HCT116 (cell line): ENCODE data around the gene LRRC75A. TPM values are rescaled to one million over a fixed set of nuclear protein-coding genes. Genes with fewer than 3 reads are reported as not detected.

Experiments used
- ATAC-seq: fragments of 200-7000 bp; cut with Tn5 transposase; 2 replicates; pipeline ENCODE4 v1.9.1; 2020; ENCODE audit warnings: mild to moderate bottlenecking, moderate library complexity
- BruUV-seq: library from RNA; stranded (reverse); fragments of 400-500 nt; replicated peaks from 2 replicates; lab custom pipeline; 2021; lab: Mats Ljungman, UMichigan
- CTCF ChIA-PET: fragments of 300-600 bp; sonication (Branson Sonifier 250); formaldehyde crosslinking; loops from one replicate; lab custom pipeline; 2021; ENCODE audit warnings: antibody characterized with exemption; lab: Charles Lee
- POLR2A ChIA-PET: fragments of 300-600, 350-600 bp; sonication (Branson Sonifier 250); formaldehyde crosslinking; loops from one replicate; lab custom pipeline; 2021; ENCODE audit warnings: antibody characterized with exemption; lab: Charles Lee
- RAD21 ChIA-PET, 2 experiments: fragments of 300-600 bp; sonication (Branson Sonifier 250); formaldehyde crosslinking; loops; one replicate each; lab custom pipeline; 2023; ENCODE audit warnings: low total read pairs in 2 of 2; ENCODE audit not compliant: uncharacterized antibody in 2 of 2, unreplicated experiment in 2 of 2, low non-redundant PET in 1 of 2; lab: Charles Lee
- DNase-seq: peaks from one replicate; pipeline ENCODE4 v3.0.0-alpha.2; 2010; ENCODE audit warnings: low read depth, low spot score
- H2AFZ ChIP-seq: fragments of 200-600 bp; shearing (Covaris generic), sonication (generic); 2 replicates; pipeline ENCODE4 v1.6.1; 2017; ENCODE audit warnings: low read depth, mixed run types, mixed read lengths, antibody characterized with exemption, low read length; ENCODE audit not compliant: poor library complexity, severe bottlenecking
- H3K27ac ChIP-seq: 2 replicates; pipeline ENCODE4 v1.5.1; 2012; ENCODE audit warnings: low read depth, low read length
- H3K27me3 ChIP-seq: fragments of 200-600 bp; sonication (generic); 2 replicates; pipeline ENCODE4 v1.6.1; 2016; ENCODE audit warnings: mixed run types, low read length, mixed read lengths; ENCODE audit not compliant: insufficient read depth
- H3K36me3 ChIP-seq, 2 experiments: fragments of 200-500 bp in 1 of 2; fragments of 200-600 bp in 1 of 2; sonication (Bioruptor generic) in 1 of 2; sonication (generic) in 1 of 2; 2 replicates each; pipeline versions ENCODE4 v1.5.1 to v1.6.1; 2014 to 2016; ENCODE audit warnings: low read length in 2 of 2, inconsistent platforms in 1 of 2, mixed read lengths in 1 of 2, mixed run types in 1 of 2; ENCODE audit not compliant: insufficient read depth in 2 of 2, control insufficient read depth in 1 of 2
- H3K4me1 ChIP-seq, 2 experiments: fragments of 200-600 bp in 1 of 2; sonication (generic) in 1 of 2; 2 replicates each; pipeline versions ENCODE4 v1.5.1 to v1.6.1; 2012 to 2017; ENCODE audit warnings: low read length in 2 of 2, inconsistent platforms in 1 of 2, mild to moderate bottlenecking in 1 of 2, mixed read lengths in 1 of 2, mixed run types in 1 of 2, moderate library complexity in 1 of 2; ENCODE audit not compliant: insufficient read depth in 2 of 2, control insufficient read depth in 1 of 2
- H3K4me2 ChIP-seq: fragments of 200-600 bp; sonication (generic); 2 replicates; pipeline ENCODE4 v1.6.1; 2017; ENCODE audit warnings: mixed run types, low read length, mixed read lengths
- H3K4me3 ChIP-seq, 2 experiments: fragments of 200-600 bp in 1 of 2; sonication (generic) in 1 of 2; replicated peaks in 1 of 2; 2 replicates each; pipeline ENCODE4 v1.5.1; 2011 to 2016; ENCODE audit warnings: low read length in 2 of 2, control low read depth in 1 of 2, low read depth in 1 of 2, mild to moderate bottlenecking in 1 of 2, mixed read lengths in 1 of 2, mixed run types in 1 of 2
- H3K79me2 ChIP-seq: fragments of 200-600 bp; sonication (generic); 2 replicates; pipeline ENCODE4 v1.6.1; 2017; ENCODE audit warnings: mild to moderate bottlenecking, mixed run types, low read length, moderate library complexity, mixed read lengths; ENCODE audit not compliant: insufficient read depth
- H3K9ac ChIP-seq: fragments of 200-600 bp; sonication (generic); 2 replicates; pipeline ENCODE4 v1.6.1; 2016; ENCODE audit warnings: low read length, mixed read lengths
- H3K9me2 ChIP-seq: fragments of 200-600 bp; sonication (generic), shearing (Covaris generic); 2 replicates; pipeline ENCODE4 v1.6.1; 2017; ENCODE audit warnings: mixed run types, mild to moderate bottlenecking, moderate library complexity; ENCODE audit not compliant: insufficient read depth
- H3K9me3 ChIP-seq, 2 experiments: fragments of 200-500 bp in 1 of 2; fragments of 200-600 bp in 1 of 2; sonication (Bioruptor generic) in 1 of 2; sonication (generic) in 1 of 2; 2 replicates each; pipeline ENCODE4 v1.6.1; 2014 to 2017; ENCODE audit warnings: low read length in 2 of 2, mixed read lengths in 2 of 2, inconsistent platforms in 1 of 2, low read depth in 1 of 2, mild to moderate bottlenecking in 1 of 2, mixed run types in 1 of 2, moderate library complexity in 1 of 2; ENCODE audit not compliant: control insufficient read depth in 1 of 2, insufficient read depth in 1 of 2
- H4K20me1 ChIP-seq: fragments of 200-600 bp; sonication (generic), shearing (Covaris generic); 2 replicates; pipeline ENCODE4 v1.6.1; 2017; ENCODE audit warnings: mixed run types, mild to moderate bottlenecking, moderate library complexity; ENCODE audit not compliant: insufficient read depth
- CBX3 ChIP-seq: IDR thresholded peaks from 2 replicates; pipeline ENCODE4 v1.6.1; 2012; ENCODE audit warnings: low read depth
- EGR1 ChIP-seq: IDR thresholded peaks from 2 replicates; pipeline ENCODE4 v1.6.1; 2012; ENCODE audit warnings: low read depth
- EZH2phosphoT487 ChIP-seq: fragments of 200-600 bp; IDR thresholded peaks from 2 replicates; pipeline ENCODE4 v1.6.1; 2018; ENCODE audit warnings: antibody characterized with exemption, borderline replicate concordance
- FOSL1 ChIP-seq: IDR thresholded peaks from 2 replicates; pipeline ENCODE4 v1.6.1; 2012; ENCODE audit warnings: low read depth
- JUND ChIP-seq: IDR thresholded peaks from 2 replicates; pipeline ENCODE4 v1.6.1; 2012
- MAX ChIP-seq: IDR thresholded peaks from 2 replicates; pipeline ENCODE4 v1.6.1; 2012
- POLR2A ChIP-seq: IDR thresholded peaks from 2 replicates; pipeline ENCODE4 v1.7.0; 2011; ENCODE audit warnings: borderline replicate concordance; ENCODE audit not compliant: insufficient read depth, insufficient read length; ENCODE audit errors: extremely low read depth
- RAD21 ChIP-seq: IDR thresholded peaks from 2 replicates; pipeline ENCODE4 v1.6.1; 2012; ENCODE audit warnings: low read depth, mild to moderate bottlenecking
- SP1 ChIP-seq: IDR thresholded peaks from 2 replicates; pipeline ENCODE4 v1.6.1; 2012; ENCODE audit warnings: low read depth
- SRF ChIP-seq: IDR thresholded peaks from 2 replicates; pipeline ENCODE4 v1.6.1; 2012; ENCODE audit warnings: low read depth
- TCF7L2 ChIP-seq: IDR thresholded peaks from 2 replicates; pipeline ENCODE4 v1.7.0; 2011; ENCODE audit warnings: borderline replicate concordance, inconsistent platforms; ENCODE audit not compliant: insufficient read depth, insufficient read length; ENCODE audit errors: extremely low read depth
- YY1 ChIP-seq: IDR thresholded peaks from 2 replicates; pipeline ENCODE4 v1.6.1; 2011; ENCODE audit warnings: low read length, low read depth, moderate library complexity, mild to moderate bottlenecking; ENCODE audit not compliant: insufficient replicate concordance; ENCODE audit errors: extremely low read depth
- ZBTB33 ChIP-seq: IDR thresholded peaks from 2 replicates; pipeline ENCODE4 v1.6.1; 2011; ENCODE audit warnings: mild to moderate bottlenecking, low read length, moderate library complexity; ENCODE audit not compliant: insufficient replicate concordance; ENCODE audit errors: extremely low read depth
- ZNF274 ChIP-seq: fragments of 200-500 bp; sonication (Bioruptor generic); IDR thresholded peaks from 2 replicates; pipeline ENCODE4 v1.6.1; 2014; ENCODE audit warnings: mild to moderate bottlenecking, low read depth, low read length, inconsistent platforms
- intact Hi-C: fragments of 100-400 bp; cut with micrococcal nuclease; formaldehyde crosslinking; loops from 2 replicates; pipeline ENCODE4 v1.10.0; 2022
- total RNA-seq: library from RNA; stranded (reverse); gene quantifications from one replicate; pipeline ENCODE4 v1.2.1, GENCODE V29; 2021; ENCODE audit not compliant: unreplicated experiment
- TF ChIP-seq, protein P1 (sequence below), 3 experiments: fragments of 200-600 bp in 1 of 3; sonication (generic) in 1 of 3; IDR thresholded peaks in 2 of 3; conservative IDR thresholded peaks in 1 of 3; 2 replicates each; pipeline ENCODE4 v1.5.1; 2012 to 2017; ENCODE audit warnings: low read depth in 2 of 3, low read length in 2 of 3, antibody characterized with exemption in 1 of 3, borderline replicate concordance in 1 of 3, control low read depth in 1 of 3, mild to moderate bottlenecking in 1 of 3, mixed read lengths in 1 of 3, mixed run types in 1 of 3, moderate library complexity in 1 of 3; ENCODE audit not compliant: insufficient read depth in 1 of 3

Gene LRRC75A
- total RNA-seq, 1 experiment from 2014 or later: 2.3 TPM

DNA sequence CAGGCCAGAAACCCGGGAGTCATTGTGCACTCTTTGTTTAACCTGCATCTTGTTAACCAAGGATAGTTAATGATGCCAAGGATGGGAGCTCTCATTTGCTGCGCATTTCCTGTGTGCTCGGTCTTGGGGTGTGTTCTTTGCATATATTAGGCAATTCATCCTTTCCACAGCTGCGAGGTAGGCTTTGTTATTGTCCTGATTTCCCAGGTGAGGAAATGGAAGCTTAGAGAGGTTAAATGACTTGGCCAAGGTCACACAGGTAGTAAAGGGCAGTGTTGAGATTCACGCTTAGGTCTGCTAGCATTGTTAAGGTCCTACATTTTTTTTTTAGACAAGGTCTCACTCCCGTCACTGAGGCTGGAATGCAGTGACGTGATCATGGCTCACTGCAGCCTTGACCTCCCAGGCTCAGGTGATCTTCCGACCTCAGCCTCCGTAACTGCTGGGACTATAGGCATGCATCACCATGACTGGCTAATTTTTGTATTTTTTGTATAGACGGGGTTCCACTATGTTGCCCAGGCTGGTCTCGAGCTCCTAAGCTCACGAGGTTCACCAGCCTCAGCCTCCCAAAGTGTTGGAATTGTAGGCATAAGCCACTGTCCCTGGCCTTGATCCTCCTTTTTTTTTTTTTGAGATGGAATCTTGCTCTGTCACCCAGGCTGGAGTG, 5.0 kb upstream of the LRRC75A start (continued):
- no peak for TF ChIP-seq ZBTB33

GRCh38 chr17:16495980-16496819, 4.2 kb upstream of the LRRC75A start:
- no peaks in the 10 kb centered on the region for H3K79me2 ChIP-seq
- peaks cover 0 to 11% of the 10 kb centered on the region in 2 experiments; a peak in 1 of 4 replicates for H3K4me1 ChIP-seq
- ChIA-PET CTCF (no interaction called here), POLR2A (interaction anchor here (0.7 kb wide), 1 partner anchor 58 kb away, joined by 3 read pairs; no protein-coding TSS in a partner anchor), RAD21 (no interaction called here)
- intact Hi-C loops: no loop called here
- H3K9me2 ChIP-seq: no peaks in the 10 kb centered on the region
- no peaks in the 10 kb centered on the region for H3K9me3 ChIP-seq
- H4K20me1 ChIP-seq: no peaks in the 10 kb centered on the region
- ATAC-seq (no peak), DNase-seq (no peak)
- no peak overlapping the region for H3K4me2 ChIP-seq
- H2AFZ ChIP-seq: no peak overlapping the region
- H3K27me3 ChIP-seq: no peaks in the 10 kb centered on the region
- no peak overlapping the region for H3K9ac ChIP-seq
- H3K27ac ChIP-seq: no peak overlapping the region
- no peak overlapping the region for H3K4me3 ChIP-seq
- no TSS peak for BruUV-seq
- H3K36me3 ChIP-seq: no peaks in the 10 kb centered on the region
- no peak for TF ChIP-seq FOSL1
- TF ChIP-seq YY1: no peak
- TF ChIP-seq POLR2A: no peak
- TF ChIP-seq SRF: no peak
- no peak for TF ChIP-seq JUND
- no peak for TF ChIP-seq TCF7L2
- no peak for TF ChIP-seq SP1
- TF ChIP-seq EGR1: no peak
- TF ChIP-seq MAX: no peak
- TF ChIP-seq CBX3: no peak
- TF ChIP-seq, protein P1, sequence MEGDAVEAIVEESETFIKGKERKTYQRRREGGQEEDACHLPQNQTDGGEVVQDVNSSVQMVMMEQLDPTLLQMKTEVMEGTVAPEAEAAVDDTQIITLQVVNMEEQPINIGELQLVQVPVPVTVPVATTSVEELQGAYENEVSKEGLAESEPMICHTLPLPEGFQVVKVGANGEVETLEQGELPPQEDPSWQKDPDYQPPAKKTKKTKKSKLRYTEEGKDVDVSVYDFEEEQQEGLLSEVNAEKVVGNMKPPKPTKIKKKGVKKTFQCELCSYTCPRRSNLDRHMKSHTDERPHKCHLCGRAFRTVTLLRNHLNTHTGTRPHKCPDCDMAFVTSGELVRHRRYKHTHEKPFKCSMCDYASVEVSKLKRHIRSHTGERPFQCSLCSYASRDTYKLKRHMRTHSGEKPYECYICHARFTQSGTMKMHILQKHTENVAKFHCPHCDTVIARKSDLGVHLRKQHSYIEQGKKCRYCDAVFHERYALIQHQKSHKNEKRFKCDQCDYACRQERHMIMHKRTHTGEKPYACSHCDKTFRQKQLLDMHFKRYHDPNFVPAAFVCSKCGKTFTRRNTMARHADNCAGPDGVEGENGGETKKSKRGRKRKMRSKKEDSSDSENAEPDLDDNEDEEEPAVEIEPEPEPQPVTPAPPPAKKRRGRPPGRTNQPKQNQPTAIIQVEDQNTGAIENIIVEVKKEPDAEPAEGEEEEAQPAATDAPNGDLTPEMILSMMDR (IDR thresholded peaks at IDR 0.05 in 2 of 3, conservative IDR thresholded peaks at IDR 0.05 in 1 of 3; ENCODE audit: borderline replicate concordance in 1 of 3, insufficient read depth in 1 of 3, low read depth in 2 of 3, low read length in 2 of 3): no peak
- no peak for TF ChIP-seq ZNF274
- TF ChIP-seq RAD21: no peak
- no peak for TF ChIP-seq EZH2phosphoT487
